HG03097 (cell line): ENCODE results near the gene UBFD1.
"Not testable (repeated sequence)": the region's sequence is repeated elsewhere in the genome, so short reads cannot be mapped to it uniquely, and the experiment has no call there.

ENCODE experiments used
- ATAC-seq: cut with Tn5 transposase; IDR thresholded peaks from one replicate; pipeline ENCODE4 v1.9.1; 2021; ENCODE audit not compliant: unreplicated experiment, low FRiP score

UBFD1 gene

DNA sequence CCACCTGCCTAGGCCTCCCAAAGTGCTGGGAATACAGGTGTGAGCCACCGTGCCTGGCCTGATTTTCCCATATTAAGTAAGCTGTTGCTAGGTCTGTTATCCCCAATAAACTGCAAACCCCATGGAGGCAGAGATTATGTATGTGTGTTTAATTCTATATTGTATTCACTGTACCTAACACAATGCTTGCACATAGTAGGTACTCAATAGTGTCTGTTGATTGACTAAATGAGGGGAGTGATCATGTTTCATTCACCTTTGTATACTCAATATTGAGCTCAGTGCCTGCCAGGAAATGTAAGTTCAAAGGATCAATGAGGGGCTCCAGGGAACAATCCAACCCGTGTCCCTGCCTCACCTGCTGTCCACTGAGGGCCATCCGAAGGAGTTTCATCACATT lies 32.6 kb upstream of the UBFD1 start:
- no peak for ATAC-seq

DNA sequence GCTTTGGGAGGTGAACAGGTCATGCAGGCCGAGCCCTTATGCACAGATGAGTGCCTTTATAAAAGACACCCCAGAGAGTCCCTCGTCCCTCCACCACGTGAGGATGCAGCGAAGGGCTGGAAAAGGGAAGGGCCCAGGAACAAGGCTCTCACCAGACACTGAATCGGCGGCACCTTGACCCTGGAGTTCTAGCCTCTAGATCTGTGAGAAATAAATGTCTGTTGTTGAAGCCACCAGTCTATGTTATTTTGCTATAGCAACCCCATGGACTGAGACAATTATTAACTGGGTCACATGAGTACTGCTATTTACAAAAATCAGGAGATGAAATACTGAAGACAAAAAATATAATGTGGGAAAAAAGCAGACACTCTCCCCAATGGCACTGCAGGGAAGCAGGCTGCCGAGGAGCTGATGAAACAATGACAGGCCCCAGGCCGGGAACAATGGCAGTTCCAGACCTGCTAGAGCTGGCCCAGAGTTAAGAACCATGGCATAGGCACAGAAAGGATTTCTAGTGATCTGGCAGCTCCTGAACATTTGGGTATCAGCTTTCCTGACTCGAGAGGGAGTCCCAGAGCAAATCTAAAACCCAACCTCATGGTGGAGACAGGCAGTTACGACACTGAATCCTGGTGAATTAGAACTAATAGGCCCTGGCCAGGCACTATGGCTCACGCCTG lies 29.4 kb upstream of the UBFD1 start:
- ATAC-seq, result no peak

DNA sequence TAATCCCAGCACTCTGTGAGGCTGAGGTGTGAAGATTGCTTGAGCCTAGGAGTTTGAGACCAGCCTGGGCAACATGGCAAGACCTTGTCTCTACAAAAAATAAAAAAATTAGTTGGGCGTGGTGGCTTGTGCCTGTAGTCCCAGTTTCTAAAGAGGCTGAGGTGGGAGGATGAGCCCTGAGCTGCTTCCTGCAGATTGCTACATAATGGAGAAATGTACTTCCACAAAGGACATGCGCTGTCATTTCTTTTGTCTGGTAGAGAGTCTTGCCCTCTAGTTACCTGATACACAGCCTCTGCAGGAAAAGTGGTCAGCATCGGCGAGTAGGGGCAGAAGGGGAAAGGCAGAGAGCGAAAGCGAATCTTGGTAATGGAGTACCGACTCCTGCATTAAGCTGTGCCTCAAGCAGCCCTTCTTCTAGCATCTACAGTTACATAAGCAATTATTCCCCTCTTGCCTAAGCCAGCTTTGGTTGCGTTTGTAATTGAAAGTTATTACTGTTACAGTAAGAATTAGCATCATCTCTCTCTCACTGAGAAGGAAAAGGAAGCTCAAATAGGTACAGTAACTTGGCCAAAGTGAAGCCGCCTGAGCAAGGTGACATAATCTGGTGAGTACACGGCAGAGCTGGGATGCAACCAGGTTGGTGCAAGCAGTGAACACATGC lies 28.8 kb upstream of the UBFD1 start:
- no peak for ATAC-seq

DNA sequence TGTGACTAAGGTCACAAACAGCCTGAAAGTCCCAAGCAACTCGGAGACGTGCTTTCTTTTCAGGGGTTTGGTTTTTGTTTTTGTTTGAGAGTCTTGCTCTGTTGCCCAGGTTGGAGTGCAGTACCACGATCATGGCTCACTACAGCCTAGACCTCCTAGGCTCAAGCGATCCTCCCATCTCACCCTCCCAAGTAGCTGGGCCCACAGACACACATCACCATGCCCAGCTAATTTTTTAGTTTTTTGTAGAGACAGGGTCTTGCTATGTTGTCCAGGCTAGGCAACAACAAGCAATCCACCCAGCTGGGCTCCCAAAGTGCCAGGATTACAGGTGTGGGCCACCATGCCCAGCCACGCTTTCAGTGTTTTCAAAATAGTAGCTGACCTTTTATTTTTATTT lies 27.5 kb upstream of the UBFD1 start:
- no peak for ATAC-seq

GRCh38 chr16:23532448-23532847 lies 25.1 kb upstream of the UBFD1 start:
- no peak for ATAC-seq

DNA sequence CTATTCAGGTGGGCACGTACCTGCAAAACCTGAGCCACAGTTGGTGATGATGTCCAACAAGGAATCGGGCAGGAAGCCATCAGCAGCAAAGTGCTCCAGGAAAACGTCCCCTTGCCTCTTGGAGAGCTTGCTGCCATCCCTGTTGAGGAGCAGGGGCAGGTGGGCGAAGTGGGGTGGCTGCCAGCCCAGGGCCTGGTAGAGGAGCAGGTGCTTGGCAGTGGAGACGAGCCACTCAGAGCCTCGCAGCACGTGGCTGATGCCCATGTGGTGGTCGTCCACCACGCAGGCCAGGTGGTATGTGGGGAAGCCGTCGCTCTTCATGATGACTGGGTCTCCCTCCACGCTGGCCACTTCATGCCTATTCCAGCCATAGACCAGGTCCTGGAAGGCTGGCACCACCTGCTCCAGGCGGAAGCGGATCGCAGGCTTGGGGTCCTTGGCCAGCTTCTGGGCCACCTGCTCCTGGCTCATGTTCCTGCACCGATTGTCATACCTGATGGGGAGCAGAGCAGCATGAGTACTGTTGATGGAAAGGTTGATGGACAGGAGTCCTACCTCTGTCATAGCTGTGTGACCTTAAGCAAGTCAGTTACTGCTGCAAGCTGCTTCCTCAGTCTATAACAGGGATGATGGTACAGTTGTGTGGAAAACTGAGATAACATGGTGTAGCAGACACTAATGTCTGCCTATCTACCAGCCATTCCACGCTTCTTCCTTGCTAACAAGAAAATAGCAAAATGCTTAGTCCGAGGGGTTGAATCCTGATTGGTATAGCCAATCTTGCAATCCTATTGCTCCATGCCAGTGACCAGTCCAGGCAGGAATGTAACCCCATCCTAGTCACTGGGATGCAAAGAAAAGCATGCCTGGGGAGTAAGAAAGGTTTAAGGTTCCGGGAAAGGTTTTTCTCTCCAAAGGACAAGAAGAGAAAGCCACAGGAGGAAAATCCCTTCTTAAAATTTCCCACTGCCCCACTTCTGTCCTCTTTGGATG lies 22.4 kb upstream of the UBFD1 start:
- ATAC-seq, result no peak

DNA sequence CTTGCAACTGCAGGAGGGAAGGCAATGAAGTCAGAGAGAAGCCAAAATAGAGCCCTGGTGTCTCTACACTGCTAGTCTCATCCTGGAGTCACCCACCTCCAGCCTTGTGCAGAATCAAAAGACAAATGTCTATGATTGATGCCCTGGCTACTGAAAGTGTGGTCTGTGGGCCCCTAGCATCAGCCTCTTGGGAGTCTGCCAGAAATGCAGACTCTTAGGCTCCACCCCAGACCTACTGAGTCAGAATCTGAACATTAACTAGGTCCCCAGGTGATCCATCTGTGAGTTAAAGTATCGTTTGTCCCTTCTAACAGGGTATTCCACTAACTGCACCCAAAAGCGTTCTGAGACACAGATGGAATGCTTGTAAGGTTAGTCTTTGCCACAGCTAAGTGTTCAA lies 21.6 kb upstream of the UBFD1 start:
- no peak for ATAC-seq

DNA sequence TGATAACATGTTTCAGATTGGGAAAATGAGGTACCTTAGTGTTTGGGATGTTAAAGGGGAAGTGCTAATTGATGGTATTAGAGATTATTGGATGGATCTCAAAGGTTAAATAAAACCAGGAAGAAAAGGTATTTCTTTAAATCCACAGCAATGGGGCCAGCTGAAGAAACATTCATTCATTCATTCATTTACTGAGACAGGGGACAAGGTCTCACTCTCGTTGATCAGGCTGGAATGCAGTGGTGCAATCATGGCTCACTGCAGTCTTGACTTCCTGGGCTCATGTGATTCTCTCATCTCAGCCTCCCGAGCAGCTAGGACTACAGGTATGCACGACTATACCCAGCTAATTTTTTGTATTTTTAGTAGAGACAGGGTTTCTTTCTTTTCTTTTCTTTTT lies 20.1 kb upstream of the UBFD1 start:
- no peak for ATAC-seq

DNA sequence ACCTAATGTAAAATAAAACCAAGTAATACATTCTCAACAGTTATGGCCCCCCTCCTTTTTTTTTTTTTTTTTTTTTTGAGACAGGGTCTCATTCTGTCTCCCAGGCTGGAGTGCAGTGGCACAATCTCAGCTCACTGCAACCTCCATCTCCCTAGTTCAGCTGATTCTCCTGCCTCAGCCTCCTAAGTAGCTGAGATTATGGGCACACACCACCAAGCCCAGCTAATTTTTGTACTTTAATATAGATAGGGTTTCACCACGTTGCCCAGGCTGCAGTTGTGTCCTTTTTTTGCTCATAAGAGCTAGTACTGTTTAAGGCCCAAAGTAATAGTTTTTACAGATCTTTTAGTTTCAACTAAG lies 18.6 kb upstream of the UBFD1 start:
- no peak for ATAC-seq

- no peak for ATAC-seq
Observed at GRCh38 chr16:23539984-23540816, 17.3 kb upstream of the UBFD1 start.

GRCh38 chr16:23540817-23541178 lies 16.7 kb upstream of the UBFD1 start:
- ATAC-seq, result not testable (repeated sequence)

DNA sequence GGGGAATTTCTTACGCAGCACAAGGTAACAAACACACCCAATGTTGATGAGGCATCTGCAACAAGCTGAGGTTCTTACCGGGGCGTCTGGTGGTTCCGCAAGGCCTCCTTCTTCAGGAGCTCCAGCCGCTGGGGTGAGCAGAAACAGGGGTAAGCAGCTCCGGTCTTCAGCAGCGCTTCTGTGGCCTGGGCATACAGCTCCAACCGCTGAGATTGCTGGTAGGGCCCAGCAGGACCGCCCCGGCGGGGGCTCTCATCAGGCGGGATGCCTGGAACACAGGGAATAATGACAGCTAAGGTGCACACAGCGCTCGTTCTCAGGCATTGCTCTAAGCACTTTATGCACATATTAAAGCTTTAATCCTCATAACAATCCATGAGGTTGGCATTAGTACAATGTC lies 13.1 kb upstream of the UBFD1 start:
- no peak for ATAC-seq

DNA sequence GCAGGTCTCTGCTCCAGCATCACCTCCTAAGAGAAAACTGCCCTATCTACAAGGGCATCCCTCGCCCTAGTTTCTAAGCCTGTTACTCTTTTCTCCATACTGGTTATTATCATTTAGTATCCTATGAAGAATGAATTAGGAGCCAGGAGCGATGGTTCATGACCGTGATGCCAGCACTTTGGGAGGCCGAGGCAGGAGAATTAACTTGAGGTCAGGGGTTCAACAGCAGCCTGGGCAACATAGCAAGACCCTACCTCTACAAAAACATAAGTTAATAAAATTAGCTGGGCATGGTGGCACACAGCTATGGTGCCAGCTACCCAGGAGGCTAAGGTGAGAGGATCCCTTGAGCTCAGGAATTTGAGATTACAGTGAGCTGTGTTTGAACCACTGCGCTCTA lies 7.6 kb upstream of the UBFD1 start:
- ATAC-seq, result no peak

DNA sequence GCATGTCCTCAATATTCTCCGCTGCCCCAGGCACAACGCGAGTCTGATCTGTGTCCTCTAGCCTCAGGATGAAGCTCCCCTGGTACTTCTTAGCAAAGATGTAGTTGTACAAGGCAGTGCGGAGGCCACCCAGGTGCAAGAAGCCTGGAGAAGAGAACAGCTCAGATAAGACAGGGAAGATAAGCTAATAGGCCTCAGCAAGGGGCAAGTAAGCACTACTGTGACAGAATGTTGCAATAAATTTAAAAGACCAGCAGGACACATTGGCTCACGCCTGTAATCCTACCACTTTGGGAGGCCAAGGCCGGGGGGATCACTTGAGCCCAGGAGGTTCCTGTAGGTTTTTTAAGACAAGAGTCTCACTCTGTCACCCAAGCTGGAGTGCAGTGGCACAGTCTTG lies 5.4 kb upstream of the UBFD1 start:
- no peak for ATAC-seq

DNA sequence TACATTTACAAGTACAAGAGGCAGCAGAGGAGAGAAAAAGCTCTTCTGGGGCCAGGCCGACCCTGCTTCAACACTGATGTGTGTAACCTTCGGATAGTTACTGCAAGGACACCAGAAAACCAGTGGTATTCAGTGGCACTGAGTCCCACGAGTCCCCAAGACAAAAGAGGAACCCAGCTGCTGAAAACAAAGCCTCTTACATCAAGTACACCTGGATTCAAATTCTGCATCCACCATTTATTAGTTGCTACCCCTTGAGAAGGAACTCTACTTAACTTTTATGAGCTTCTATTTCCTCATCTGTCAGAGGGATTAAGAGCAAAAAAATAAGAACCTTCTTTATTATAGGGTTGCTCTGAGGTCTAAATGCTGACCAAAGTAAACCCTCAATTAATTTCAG lies 3.0 kb upstream of the UBFD1 start:
- no peak for ATAC-seq

DNA sequence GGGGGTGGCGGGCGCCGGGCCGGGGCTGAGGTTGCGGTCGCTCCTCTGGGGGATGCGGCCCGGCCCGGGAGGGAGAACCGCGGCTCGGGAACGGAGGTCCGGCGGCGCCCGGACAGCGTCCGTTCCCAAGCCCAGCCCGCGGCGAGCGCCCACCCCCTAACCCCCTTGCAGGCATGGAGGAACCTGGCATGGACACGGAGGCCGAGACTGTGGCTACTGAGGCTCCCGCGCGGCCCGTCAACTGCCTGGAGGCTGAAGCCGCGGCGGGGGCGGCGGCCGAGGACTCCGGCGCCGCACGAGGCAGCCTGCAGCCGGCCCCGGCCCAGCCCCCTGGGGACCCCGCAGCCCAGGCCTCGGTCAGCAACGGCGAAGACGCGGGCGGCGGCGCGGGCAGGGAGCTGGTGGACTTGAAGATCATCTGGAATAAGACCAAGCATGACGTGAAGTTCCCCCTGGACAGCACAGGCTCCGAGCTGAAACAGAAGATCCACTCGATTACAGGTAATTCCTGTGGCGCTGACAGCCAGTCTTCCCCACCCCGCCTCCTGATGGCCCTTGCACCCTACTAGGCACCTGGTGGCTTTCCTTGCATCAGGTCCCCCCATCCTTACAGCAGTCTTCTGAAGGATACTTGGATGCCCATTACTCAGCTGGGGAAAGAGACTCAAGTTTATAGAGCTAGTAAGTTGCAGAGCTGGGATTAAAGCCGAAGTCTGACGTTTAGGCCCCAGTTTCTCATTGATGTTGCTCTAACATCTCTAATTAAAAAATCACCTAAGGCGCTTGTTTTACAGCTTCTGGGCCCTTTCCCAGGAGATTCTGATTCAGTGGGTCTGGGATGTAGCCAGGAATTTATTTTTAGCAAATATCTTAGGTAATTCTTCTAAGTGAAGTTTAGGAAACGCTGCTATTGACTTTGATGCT lies 514 bp downstream of the UBFD1 start:
- ATAC-seq, result peak; percentile 11

GRCh38 chr16:23561586-23561985 lies 4.1 kb downstream of the UBFD1 start:
- ATAC-seq, result no peak

- no peak for ATAC-seq
Observed at GRCh38 chr16:23562505-23562904, 5.0 kb downstream of the UBFD1 start.

- ATAC-seq, result no peak
Observed at GRCh38 chr16:23563186-23563585, 5.7 kb downstream of the UBFD1 start.
